Measurements from ENCODE around the gene NXF1.

DNA sequence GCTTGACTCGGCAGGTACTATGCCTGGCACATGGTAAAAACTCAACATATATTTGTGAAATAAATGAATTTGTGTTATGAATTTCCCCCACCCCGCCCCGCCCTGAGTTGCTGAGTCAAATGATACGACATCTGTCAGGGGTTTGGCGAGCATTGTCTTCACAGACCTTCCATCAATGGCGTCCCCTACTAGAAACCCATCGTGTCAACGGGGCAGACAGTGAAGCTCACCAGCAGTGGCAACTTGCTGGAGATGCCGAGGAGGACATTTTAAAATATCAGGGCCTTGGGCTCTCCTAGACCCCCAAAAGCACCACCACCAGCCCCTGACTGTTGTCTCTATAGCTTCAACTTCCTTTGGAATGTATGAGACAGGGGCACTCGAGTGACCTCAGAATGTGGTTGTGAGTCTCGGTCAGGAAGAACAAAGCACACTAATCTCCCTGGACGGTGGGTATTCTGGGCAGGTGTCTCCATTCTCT is 761 bp upstream of the NXF1 start:
- TF ChIP-seq POLR2A (IDR thresholded peaks at IDR 0.05) (no peak), EP300 (IDR thresholded peaks at IDR 0.05) (no peak)
- TF ChIP-seq, protein P1, sequence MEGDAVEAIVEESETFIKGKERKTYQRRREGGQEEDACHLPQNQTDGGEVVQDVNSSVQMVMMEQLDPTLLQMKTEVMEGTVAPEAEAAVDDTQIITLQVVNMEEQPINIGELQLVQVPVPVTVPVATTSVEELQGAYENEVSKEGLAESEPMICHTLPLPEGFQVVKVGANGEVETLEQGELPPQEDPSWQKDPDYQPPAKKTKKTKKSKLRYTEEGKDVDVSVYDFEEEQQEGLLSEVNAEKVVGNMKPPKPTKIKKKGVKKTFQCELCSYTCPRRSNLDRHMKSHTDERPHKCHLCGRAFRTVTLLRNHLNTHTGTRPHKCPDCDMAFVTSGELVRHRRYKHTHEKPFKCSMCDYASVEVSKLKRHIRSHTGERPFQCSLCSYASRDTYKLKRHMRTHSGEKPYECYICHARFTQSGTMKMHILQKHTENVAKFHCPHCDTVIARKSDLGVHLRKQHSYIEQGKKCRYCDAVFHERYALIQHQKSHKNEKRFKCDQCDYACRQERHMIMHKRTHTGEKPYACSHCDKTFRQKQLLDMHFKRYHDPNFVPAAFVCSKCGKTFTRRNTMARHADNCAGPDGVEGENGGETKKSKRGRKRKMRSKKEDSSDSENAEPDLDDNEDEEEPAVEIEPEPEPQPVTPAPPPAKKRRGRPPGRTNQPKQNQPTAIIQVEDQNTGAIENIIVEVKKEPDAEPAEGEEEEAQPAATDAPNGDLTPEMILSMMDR (IDR thresholded peaks at IDR 0.05) = no peak
